H9 (cell line): Measurements from ENCODE around the gene LPAR1. TPM values are rescaled to one million over a fixed set of nuclear protein-coding genes. Genes with fewer than 3 reads are reported as not detected.

ENCODE experiments used
- DNase-seq: peaks from one replicate; pipeline ENCODE4 v3.0.0-alpha.2; 2017
- H2AFZ ChIP-seq: one replicate; pipeline ENCODE4 v1.6.1; 2013; ENCODE audit warnings: mild to moderate bottlenecking, low read length, control low read depth, moderate library complexity
- H2AK5ac ChIP-seq: 2 replicates; pipeline ENCODE4 v1.6.1; 2013; ENCODE audit warnings: low read length, control low read depth, mixed read lengths; ENCODE audit not compliant: insufficient read length
- H2BK120ac ChIP-seq: one replicate; pipeline ENCODE4 v1.6.1; 2013; ENCODE audit warnings: low read depth, mild to moderate bottlenecking, low read length, control low read depth, inconsistent platforms; ENCODE audit not compliant: poor library complexity, severe bottlenecking
- H2BK12ac ChIP-seq: 2 replicates; pipeline ENCODE4 v1.6.1; 2013; ENCODE audit warnings: low read length, control low read depth, mixed read lengths, low read depth; ENCODE audit not compliant: insufficient read length
- H2BK15ac ChIP-seq: 2 replicates; pipeline ENCODE4 v1.6.1; 2013; ENCODE audit warnings: low read depth, low read length, control low read depth
- H2BK20ac ChIP-seq: one replicate; pipeline ENCODE4 v1.6.1; 2013; ENCODE audit warnings: low read depth, mild to moderate bottlenecking, low read length, control low read depth, inconsistent platforms; ENCODE audit not compliant: poor library complexity, severe bottlenecking
- H2BK5ac ChIP-seq: 2 replicates; pipeline ENCODE4 v1.6.1; 2013; ENCODE audit warnings: low read length, control low read depth, mixed read lengths; ENCODE audit not compliant: insufficient read length
- H3K14ac ChIP-seq: 2 replicates; pipeline ENCODE4 v1.6.1; 2013; ENCODE audit warnings: low read length, control low read depth; ENCODE audit not compliant: insufficient read depth
- H3K18ac ChIP-seq: 2 replicates; pipeline ENCODE4 v1.6.1; 2013; ENCODE audit warnings: low read depth, mild to moderate bottlenecking, mixed read lengths, low read length, control low read depth; ENCODE audit not compliant: insufficient read length
- H3K23ac ChIP-seq: 2 replicates; pipeline ENCODE4 v1.6.1; 2013; ENCODE audit warnings: low read length, control low read depth, mixed read lengths, low read depth; ENCODE audit not compliant: insufficient read length
- H3K23me2 ChIP-seq: 2 replicates; pipeline ENCODE4 v1.6.1; 2013; ENCODE audit warnings: low read depth, mild to moderate bottlenecking, mixed read lengths, low read length, control low read depth; ENCODE audit not compliant: insufficient read length, poor library complexity, severe bottlenecking
- H3K27ac ChIP-seq: 2 replicates; pipeline ENCODE4 v1.5.1; 2013; ENCODE audit warnings: low read length, control low read depth, mixed read lengths, low read depth; ENCODE audit not compliant: insufficient read length
- H3K27me3 ChIP-seq: 2 replicates; pipeline ENCODE4 v1.6.1; 2013; ENCODE audit warnings: low read length, control low read depth, inconsistent platforms; ENCODE audit not compliant: insufficient read depth
- H3K4ac ChIP-seq: 2 replicates; pipeline ENCODE4 v1.6.1; 2013; ENCODE audit warnings: low read depth, mild to moderate bottlenecking, control low read depth, inconsistent platforms, low read length, moderate library complexity
- H3K4me1 ChIP-seq: 2 replicates; pipeline ENCODE4 v1.6.1; 2013; ENCODE audit warnings: low read length, control low read depth, inconsistent platforms; ENCODE audit not compliant: insufficient read depth
- H3K4me2 ChIP-seq: 2 replicates; pipeline ENCODE4 v1.6.1; 2013; ENCODE audit warnings: low read length, control low read depth, mixed read lengths; ENCODE audit not compliant: insufficient read length, insufficient read depth
- H3K56ac ChIP-seq: 2 replicates; pipeline ENCODE4 v1.6.1; 2013; ENCODE audit warnings: low read depth, mild to moderate bottlenecking, mixed read lengths, low read length, control low read depth; ENCODE audit not compliant: insufficient read length
- H3K79me1 ChIP-seq: 2 replicates; pipeline ENCODE4 v1.6.1; 2013; ENCODE audit warnings: low read depth, mild to moderate bottlenecking, moderate library complexity, low read length, control low read depth, inconsistent platforms; ENCODE audit not compliant: insufficient read depth, poor library complexity, severe bottlenecking
- H3K79me2 ChIP-seq: 2 replicates; pipeline ENCODE4 v1.6.1; 2013; ENCODE audit warnings: low read length, control low read depth, inconsistent platforms; ENCODE audit not compliant: insufficient read depth
- H3K9ac ChIP-seq: 2 replicates; pipeline ENCODE4 v1.6.1; 2013; ENCODE audit warnings: low read length, control low read depth, mixed read lengths; ENCODE audit not compliant: insufficient read length; ENCODE audit errors: extremely low read depth
- H3K9me3 ChIP-seq: one replicate; pipeline ENCODE4 v1.6.1; 2013; ENCODE audit warnings: low read depth, low read length, inconsistent platforms; ENCODE audit not compliant: control insufficient read depth
- H3T11ph ChIP-seq: one replicate; pipeline ENCODE4 v1.6.1; 2013; ENCODE audit warnings: mild to moderate bottlenecking, low read length, control low read depth, inconsistent platforms
- H4K20me1 ChIP-seq: one replicate; pipeline ENCODE4 v1.6.1; 2013; ENCODE audit not compliant: control insufficient read depth, insufficient read length, insufficient read depth
- H4K5ac ChIP-seq: 2 replicates; pipeline ENCODE4 v1.6.1; 2013; ENCODE audit warnings: low read depth, mild to moderate bottlenecking, mixed read lengths, low read length, control low read depth; ENCODE audit not compliant: insufficient read length
- H4K8ac ChIP-seq: replicated peaks from 2 replicates; pipeline ENCODE4 v1.6.1; 2013; ENCODE audit warnings: low read length, control low read depth, mixed read lengths, low read depth; ENCODE audit not compliant: insufficient read length
- H4K91ac ChIP-seq: 2 replicates; pipeline ENCODE4 v1.6.1; 2013; ENCODE audit warnings: low read depth, mild to moderate bottlenecking, moderate library complexity, mixed read lengths, low read length, control low read depth; ENCODE audit not compliant: insufficient read length
- H3K27ac Mint-ChIP-seq, 3 experiments: 2 replicates in 2 of 3; 3 replicates in 1 of 3; pipeline ENCODE4 v1.8.0; 2020 to 2021; ENCODE audit warnings: mixed read lengths in 3 of 3, mild to moderate bottlenecking in 1 of 3, moderate library complexity in 1 of 3
- H3K27me3 Mint-ChIP-seq: 2 replicates; pipeline ENCODE4 v1.8.0; 2021; ENCODE audit warnings: low read depth, mild to moderate bottlenecking, moderate library complexity, mixed read lengths
- H3K36me3 Mint-ChIP-seq, 3 experiments: 2 replicates in 2 of 3; 3 replicates in 1 of 3; pipeline ENCODE4 v1.8.0; 2020 to 2021; ENCODE audit warnings: low read depth in 3 of 3, mixed read lengths in 3 of 3; ENCODE audit not compliant: insufficient read depth in 1 of 3
- H3K4me1 Mint-ChIP-seq, 2 experiments: 2 replicates each; pipeline ENCODE4 v1.8.0; 2020; ENCODE audit warnings: mixed read lengths in 2 of 2
- H3K4me3 Mint-ChIP-seq, 2 experiments: 2 replicates in 1 of 2; 3 replicates in 1 of 2; pipeline ENCODE4 v1.8.0; 2020 to 2021; ENCODE audit warnings: mild to moderate bottlenecking in 2 of 2, mixed read lengths in 2 of 2, moderate library complexity in 1 of 2
- H3K9me3 Mint-ChIP-seq, 2 experiments: 2 replicates in 1 of 2; 3 replicates in 1 of 2; pipeline ENCODE4 v1.8.0; 2020; ENCODE audit warnings: mild to moderate bottlenecking in 2 of 2, mixed read lengths in 2 of 2, moderate library complexity in 1 of 2
- CTCF ChIP-seq: fragments of 200-600 bp; sonication (generic); conservative IDR thresholded peaks from 3 replicates; pipeline ENCODE4 v1.8.0; 2021; ENCODE audit warnings: antibody characterized with exemption, mild to moderate bottlenecking
- WGBS: extraction: QIAGEN DNeasy Blood & Tissue Kit; methylation state at CpG from one replicate; pipeline ENCODE4 v1.1.7; 2013; ENCODE audit warnings: missing lambda C conversion rate, low lambda C conversion rate, mixed read lengths; ENCODE audit not compliant: insufficient read length; ENCODE audit errors: extremely low coverage; 5-methylcytosine and 5-hydroxymethylcytosine counted together
- total RNA-seq: library from RNA; stranded (reverse); gene quantifications from 2 replicates; pipeline ENCODE4 v1.2.1, GENCODE V29; 2021

Gene LPAR1
- total RNA-seq, 1 experiment from 2014 or later, result 1.3 TPM

- peaks cover 6 to 25% (median 17%) of the 10 kb centered on the region in 3 experiments for H3K36me3 Mint-ChIP-seq
Observed at GRCh38 chr9:110900917-110901316, 137.4 kb downstream of the LPAR1 start.

More at GRCh38 chr9:110900917-110901316, 137.4 kb downstream of the LPAR1 start:
- H2AK5ac ChIP-seq, result no peak overlapping the region
- H3K4me2 ChIP-seq, result no peak overlapping the region
- H3K79me1 ChIP-seq, result no peaks in the 10 kb centered on the region
- H2BK5ac ChIP-seq, result no peak overlapping the region
- H4K20me1 ChIP-seq, result no peaks in the 10 kb centered on the region
- no peak for DNase-seq
- no peak overlapping the region for H3K23ac ChIP-seq
- H3K4me1 ChIP-seq, result no peaks in the 10 kb centered on the region
- no peak overlapping the region for H3K9ac ChIP-seq
- Mint-ChIP-seq H3K27ac (no peak overlapping the region), H3K4me3 (no peak overlapping the region), H3K9me3 (peaks cover 9 to 25% of the 10 kb centered on the region in 2 experiments), H3K4me1 (no peaks in the 10 kb centered on the region), H3K27me3 (no peaks in the 10 kb centered on the region)
- no peak overlapping the region for H2BK120ac ChIP-seq
- no peak overlapping the region for H4K8ac ChIP-seq
- H3K9me3 ChIP-seq, result no peaks in the 10 kb centered on the region
- H3K56ac ChIP-seq, result no peak overlapping the region
- no peak overlapping the region for H3T11ph ChIP-seq
- H4K91ac ChIP-seq, result no peak overlapping the region
- no peaks in the 10 kb centered on the region for H3K23me2 ChIP-seq
- no peak overlapping the region for H3K4ac ChIP-seq
- no peak overlapping the region for H2BK20ac ChIP-seq
- no peak overlapping the region for H2AFZ ChIP-seq
- no peak overlapping the region for H2BK12ac ChIP-seq
- no peaks in the 10 kb centered on the region for H3K79me2 ChIP-seq
- no peak overlapping the region for H3K27ac ChIP-seq
- no peaks in the 10 kb centered on the region for H3K27me3 ChIP-seq
- H3K14ac ChIP-seq, result no peak overlapping the region
- no peak overlapping the region for H4K5ac ChIP-seq
- H3K18ac ChIP-seq, result no peak overlapping the region
- H2BK15ac ChIP-seq, result no peak overlapping the region
- no CpG with 5 or more reads among the region's 6 CpGs for WGBS
- TF ChIP-seq CTCF, result no peak
